ENCODE measurements around the gene GLP2R.
"Not testable (repeated sequence)": the region's sequence is repeated elsewhere in the genome, so short reads cannot be mapped to it uniquely, and the experiment has no call there.

GLP2R gene, protein sequence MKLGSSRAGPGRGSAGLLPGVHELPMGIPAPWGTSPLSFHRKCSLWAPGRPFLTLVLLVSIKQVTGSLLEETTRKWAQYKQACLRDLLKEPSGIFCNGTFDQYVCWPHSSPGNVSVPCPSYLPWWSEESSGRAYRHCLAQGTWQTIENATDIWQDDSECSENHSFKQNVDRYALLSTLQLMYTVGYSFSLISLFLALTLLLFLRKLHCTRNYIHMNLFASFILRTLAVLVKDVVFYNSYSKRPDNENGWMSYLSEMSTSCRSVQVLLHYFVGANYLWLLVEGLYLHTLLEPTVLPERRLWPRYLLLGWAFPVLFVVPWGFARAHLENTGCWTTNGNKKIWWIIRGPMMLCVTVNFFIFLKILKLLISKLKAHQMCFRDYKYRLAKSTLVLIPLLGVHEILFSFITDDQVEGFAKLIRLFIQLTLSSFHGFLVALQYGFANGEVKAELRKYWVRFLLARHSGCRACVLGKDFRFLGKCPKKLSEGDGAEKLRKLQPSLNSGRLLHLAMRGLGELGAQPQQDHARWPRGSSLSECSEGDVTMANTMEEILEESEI

DNA sequence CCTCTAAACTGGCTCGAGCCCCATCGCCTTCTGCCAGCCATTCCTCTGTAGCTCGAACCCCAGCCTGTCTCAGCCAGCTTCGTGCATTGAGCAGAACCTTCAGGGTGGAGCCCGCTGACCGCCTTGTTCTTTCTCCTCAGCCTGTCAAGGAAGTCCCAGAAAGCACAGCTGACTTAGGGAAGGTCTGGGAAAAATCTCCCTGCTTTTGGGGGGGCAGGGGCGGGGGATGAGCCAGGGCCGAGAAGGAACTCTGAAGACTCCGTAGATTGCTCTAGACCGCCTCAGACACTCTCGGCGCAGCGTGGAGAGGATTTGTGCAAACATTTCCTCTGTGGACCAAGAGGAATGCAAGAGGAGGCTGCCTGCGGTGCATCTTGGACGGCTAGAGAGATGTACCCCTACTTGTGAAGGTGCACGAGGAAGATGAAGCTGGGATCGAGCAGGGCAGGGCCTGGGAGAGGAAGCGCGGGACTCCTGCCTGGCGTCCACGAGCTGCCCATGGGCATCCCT is at the start of gene GLP2R:
GLP2R (plus strand) TSS at position 284 of the 510 bp plus-strand sequence; CDS start at position 424, 140 bp downstream.
- DNase-seq = no peak

DNA sequence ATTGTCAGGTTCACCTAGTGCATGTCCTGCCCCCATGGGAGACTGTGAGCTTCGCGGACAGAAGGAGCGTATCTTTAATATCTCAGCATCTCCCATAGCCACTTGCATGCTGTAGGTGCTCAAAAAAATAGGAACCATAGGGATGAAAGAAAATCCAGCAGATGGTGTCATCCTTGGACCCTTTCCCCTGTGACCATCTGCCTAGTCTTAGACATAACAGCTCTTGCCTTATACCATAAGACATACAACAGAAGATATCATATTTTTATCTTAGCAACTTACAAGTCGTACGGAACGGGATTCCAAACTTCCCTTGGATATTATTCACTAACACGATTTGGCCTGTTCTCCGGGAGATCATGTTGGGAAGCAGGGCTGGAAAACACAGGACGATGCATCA is 48.8 kb upstream of the GLP2R start:
- DNase-seq = no peak

DNA sequence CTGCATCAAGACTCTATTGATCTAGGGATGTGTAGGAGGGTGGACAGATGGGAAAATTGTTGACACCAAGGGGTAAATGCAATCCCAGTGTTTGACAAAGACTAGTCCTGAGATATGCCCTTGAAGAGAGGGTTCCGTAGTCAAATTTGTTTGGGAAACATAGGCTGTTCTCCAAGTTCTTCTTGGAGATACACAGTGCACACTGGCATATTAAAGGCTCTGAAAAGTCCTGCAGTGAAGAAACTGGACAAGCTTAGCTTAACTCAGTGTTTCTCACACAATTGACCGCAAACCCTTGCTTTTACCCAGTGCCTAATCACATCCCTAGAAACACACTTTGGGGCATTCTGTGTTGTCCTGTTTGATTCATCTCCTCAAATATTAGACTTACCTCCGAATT is 45.2 kb upstream of the GLP2R start:
- no peak for DNase-seq

DNA sequence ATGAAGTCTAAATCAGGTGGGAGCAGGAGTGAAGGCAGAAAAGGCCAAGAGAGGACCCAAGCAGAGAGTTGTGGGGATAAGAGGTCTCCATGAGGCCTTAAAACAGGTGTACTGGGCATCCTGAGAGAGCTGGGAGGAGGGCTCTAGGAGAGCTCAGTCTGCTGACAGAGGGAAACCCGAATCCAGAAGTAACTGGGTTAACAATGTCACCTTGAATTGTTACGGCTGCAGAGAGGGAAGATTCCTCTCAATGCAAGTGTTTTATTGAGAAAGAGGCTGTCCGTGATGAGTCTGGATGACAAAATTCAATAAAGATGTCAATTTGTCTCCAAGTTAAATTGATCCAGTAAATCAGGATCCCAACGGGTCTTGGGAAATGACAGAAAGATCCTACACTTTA is 42.7 kb upstream of the GLP2R start:
- DNase-seq = no peak

DNA sequence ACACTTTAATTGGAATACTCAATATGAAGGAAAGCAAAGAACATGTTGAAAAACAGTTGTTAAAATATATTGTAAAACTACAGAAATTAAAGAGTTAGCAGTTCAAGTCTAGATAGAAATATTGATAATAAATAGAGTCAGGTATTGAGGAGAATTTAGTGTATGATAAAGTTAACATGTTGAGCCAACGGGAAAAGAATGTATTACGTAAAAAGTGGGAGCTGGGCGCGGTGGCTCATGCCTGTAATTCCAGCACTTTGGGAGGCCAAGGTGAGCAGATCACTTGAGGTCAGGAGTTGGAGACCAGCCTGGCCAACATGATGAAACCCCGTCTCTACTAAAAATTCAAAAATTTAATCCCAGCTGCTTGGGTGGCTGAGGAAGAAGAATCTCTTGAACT is 42.3 kb upstream of the GLP2R start:
- not testable (repeated sequence) for DNase-seq

DNA sequence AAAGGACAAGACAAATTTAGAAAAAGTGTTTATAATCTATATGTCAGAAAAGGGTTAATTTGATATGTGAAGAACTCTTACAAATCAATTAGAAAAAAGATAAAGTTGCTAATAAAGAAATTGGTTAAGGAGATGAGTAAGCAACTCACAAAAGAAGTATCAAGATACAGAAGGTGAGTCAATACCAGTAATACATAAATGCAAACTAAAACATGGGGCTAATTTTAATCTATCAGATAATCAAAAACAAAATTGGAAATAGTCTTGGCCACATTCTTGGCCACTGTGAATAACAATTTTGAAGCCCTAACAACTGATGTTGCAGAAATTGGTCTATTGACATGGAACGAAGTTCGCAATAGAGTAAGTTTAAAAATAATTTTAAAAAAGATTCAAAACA is 41.2 kb upstream of the GLP2R start:
- DNase-seq = no peak

DNA sequence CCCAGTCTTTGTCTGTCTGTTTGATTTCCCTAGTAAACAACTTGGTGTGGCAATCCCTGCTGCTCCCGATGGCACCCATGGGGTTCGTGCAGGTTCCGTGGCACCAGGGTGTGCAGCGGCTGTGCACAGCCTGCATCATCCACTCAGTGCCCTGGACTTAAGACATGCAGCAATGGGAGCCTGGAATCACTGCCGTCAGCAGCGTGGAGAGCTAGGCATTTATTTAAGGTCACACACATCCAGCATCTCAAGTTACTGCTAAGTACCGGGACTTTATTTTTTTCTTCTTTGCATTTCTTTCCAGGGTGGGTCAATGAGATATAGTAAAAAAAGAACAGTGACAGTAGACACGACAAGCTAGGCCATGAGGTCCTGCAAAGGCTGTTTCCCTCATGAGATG is 37.1 kb upstream of the GLP2R start:
- DNase-seq = no peak

DNA sequence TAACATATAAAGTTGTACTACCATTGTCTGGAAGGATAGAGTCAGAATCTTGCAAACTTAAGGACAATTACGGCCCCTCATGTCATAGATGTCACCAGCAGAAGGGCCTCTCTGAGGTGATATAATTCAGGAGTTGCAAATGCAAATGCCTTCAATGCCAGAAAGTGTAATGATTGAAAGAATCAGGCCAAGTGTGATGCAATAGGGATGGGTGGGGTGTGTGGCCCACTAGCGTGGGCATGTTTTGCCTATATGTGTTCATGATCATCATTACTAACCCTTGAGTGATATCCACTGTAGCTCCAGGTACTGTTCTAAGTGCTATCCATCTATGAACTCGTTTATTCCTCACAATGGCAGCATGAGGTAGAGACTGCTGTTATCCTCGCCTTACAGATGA is 35.4 kb upstream of the GLP2R start:
- no peak for DNase-seq

DNA sequence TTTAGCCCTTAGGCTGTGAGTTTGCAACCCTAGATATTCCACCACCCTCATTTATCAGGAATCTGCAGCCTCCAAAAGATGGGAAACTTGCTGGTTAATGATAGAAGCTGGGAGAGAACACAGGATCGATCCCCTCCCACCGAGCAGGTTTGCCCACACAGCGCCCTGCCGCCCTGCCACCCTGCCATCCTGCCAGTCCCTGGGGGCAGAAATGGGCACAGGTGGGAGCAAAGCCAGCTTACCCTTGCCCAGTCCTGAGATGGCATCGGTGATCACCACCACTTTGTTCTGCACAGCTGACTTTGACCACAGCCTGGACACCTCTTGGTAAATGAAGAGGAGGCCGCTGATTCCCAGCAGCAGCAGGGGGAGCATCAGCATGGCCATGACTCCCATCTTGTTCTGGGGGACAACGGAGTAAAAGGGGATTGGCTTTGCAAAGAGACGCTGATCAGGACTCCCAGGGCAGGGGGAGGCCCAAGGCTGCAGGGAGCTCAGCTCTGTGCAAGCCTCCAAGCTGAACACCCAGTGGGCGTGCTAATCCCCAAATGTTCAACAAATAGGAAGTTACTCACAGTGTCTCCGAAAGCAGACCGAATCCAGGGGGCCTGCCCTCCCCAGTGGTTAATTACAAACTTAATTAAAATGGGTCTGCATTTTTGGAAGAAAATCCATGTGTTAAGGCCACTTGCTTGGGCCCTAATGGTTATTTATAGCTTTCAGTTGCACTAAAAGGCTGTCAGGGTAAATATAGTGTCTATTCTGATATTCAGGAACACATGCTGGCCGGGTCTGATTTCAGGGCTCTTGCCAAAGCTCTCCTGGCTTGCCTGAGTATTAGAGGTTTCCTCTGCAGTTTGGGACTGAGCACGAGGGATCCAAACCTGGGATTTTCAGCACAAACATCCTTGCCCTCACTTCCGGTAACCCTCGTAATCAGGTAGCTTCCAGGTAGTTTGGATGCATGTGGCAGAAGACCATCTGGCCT is 34.5 kb upstream of the GLP2R start, which contains the start of gene DHRS7C:
DHRS7C (minus strand) TSS at position 704 of the 988 bp plus-strand sequence; CDS start at position 396, 308 bp downstream.
- peak; percentile 54 for DNase-seq

DNA sequence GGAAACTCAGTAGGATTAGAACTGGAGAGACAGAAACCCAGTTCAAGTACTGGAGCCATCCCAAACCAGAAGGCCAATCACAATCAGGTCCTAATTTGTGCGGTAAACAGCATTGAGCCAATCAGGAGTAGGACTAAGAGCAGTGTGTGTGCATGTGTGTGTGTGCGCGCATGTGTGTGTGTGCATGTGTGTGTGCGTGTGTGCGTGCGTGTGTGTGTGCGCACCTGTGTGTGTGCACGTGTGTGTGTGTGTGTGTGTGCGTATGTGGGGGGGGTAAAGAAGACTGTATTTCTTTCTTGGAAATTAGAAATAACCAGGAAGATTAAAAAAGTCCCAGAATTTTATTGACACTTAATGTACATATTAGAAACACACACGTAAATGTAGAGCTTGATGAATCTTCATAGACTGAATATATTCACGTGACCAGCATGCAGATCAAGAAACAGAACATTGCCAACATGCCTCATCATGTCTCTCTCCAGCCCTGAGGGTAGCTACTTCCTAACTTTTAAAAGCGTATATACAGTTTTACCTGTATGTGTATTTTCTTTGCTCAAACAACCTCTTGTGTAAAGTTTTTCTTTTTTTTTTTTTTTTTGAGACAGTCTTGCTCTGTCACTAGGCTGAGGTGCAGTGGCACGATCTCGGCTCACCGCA is 33.4 kb upstream of the GLP2R start:
- no peak for DNase-seq

DNA sequence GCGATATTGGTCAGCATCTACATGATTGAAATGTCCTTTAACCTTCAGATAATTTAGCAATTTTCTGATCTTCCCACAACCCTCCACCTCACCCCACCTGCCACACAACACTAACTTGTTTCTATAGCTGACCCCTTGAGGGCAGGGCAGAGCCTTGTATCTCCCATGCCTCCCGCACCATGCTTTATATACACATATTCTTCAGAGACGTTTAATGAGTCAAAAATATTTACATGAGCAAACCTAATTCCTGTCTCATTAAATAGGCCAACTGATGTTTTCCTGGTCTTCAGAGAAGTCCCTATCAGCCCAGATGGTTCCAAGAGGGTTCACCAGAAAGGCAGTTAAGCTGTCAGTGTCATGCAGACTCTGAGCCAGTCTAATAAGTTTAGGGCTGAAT is 27.7 kb upstream of the GLP2R start:
- no peak for DNase-seq

DNA sequence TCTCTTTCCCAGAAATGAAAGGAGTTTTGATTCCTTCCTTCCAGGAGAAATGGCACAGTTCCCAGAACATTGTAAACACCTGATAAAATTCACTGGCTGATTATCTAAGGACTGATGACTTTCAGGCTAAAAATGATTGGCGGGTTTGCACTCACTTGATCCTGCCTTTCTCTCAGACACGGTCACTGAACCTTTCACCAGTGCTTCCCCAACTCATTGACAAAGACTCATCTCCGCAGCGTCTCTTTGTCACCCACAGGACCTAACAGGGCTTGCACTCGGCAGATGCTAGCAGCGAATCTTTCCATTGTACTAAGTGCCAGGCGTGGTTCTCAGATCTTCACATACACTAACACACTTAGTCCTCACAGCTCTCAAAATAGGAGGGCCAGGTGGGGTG is 27.0 kb upstream of the GLP2R start:
- DNase-seq = no peak

DNA sequence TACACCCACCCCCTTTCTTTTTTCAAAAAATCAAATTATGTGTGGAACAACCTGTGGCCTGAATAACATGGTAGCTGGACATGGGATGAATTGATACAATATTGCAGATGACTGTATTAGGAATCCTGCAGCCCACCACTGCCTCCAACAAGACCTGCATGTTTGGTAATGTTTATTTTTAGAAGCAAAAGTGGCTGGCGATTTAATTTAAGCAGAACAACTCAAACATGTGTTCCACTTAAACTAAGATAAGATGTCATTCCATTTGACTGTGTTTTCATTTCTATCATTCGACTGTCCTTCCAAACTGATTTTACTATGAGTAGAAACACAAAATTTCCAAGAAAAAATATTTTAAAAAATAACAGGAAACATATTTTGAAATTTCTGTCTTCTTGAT is 24.2 kb upstream of the GLP2R start:
- DNase-seq = no peak

DNA sequence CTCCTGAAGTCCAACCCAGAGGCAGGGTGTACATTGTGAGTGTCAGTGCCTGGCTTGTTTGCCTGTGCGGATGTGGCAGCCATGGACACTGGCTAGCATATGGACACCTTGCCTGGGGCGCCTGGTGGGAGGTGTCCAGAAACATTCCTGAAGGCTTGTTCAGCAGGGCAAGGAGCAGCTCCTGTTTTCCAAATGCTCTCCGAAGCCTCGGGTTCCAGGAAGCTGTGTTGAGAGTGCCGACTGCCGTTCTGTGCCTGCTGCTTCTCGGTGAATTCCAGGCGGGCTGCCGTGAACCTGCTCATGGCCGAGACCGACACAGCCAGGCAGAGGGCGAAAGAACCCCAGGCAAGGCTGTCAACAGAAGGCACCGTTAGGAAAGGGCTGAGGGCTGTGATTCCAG is 23.4 kb upstream of the GLP2R start:
- DNase-seq = no peak

DNA sequence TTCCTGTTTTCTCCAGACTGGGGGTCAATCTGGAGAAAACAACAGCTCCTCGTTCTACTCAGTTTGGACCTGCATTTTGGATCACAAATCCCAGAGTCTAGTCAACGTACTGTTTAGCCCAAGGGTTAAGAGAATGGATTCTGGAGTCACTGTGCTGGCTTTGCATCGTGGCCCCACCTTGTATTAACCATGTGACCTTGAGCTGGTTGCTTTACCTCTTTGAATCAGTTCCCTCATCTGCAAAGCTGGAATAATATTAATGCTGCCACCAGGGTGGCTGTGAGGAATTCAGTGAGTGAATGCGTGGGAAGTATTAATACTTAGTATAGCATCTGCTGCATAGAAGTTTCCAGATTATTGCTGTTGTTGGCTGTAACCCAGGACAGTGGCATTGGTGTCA is 23.0 kb upstream of the GLP2R start:
- DNase-seq = no peak

DNA sequence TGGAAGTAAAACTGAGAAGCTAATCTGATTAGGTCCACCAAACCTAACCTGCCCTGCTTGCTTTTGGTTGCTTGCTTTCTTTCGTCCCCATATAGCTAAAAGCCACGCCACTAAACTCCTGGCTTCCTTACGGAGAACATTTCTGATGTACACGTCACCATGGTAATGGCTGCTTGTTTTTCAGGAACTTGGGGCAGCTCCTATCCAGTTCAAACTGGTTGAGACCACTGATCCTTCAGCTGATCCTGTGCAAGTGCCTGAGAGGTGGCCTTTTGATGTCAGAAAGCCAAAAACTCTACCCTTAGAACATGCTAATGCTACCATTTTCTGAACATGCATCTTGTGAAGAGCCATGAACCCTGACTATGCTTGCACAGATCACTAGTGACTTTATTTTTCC is 20.0 kb upstream of the GLP2R start:
- DNase-seq = no peak

DNA sequence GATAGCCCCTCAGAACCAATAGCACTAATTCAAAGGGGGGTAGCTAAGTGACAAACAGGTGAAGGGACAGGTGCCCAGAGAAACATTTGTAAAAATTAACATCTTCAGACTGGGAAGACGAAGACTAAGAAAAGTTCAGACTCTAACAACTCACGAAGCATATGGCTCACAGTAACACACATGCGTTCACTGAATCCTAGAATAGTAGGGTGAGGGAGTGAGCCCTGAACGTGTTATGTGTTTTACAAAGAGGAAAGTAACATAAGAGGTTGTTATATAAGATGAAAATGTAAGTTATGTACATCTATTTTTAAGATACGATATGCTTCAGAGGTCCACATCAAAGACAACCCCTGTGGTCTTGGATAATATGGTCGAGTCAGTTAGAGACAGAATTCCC is 19.0 kb upstream of the GLP2R start:
- DNase-seq = no peak

DNA sequence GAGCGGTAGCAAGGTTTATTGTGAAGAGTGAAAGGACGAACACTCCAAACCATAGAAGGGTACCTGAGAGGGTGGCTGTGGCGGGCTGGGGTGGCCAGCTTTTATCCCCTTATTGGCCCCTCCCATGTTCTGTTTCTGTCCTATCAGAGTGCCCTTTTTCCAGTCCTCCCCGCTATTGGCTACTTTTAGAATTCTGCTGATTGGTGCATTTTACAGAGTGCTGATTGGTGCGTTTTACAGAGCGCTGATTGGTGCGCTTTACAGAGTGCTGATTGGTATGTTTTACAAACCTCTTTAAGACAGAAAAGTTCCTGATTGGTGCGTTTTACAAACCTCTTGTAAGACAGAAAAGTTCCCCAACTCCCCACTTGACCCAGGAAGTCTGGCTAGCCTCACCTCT is 16.3 kb upstream of the GLP2R start:
- no peak for DNase-seq

DNA sequence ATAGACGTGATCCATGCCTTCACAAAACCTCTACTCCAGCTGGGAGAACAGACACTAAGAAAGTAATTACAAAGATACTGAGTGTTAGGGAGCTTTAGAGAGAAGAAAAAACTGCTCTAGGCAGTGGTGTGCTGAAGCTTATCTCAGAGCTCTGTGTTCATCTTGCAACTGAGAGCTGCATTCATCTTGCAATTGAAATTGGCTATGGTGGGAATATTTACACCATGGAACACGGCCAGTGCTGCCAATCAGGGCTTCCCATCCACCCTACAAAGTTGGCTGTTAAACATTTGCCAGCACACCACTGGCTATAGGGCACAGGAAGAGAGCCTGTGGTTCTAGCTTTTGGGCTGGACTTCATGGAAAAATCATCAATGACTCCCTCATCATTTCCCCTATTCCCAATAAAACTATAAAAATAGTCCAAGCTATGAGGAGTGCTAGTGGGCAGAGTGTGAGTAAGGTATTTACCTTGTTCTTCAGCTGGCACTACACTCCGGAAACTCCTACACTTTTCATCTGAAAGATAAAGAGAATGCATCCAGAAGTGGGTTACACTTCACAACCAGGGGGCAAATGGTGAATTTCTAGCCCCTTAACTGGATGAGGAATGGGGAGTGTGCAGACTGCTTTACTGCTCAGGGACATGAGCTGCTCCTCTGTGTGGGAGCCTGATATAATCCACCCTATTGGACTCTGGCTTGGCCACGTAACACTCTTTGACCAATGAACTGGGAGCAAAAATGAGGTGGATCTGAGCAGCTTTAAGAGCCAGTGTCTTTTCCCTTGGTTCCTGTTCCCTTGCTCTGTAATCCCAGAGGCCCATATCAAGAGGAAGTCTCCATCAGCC is 15.4 kb upstream of the GLP2R start:
- DNase-seq = no peak

DNA sequence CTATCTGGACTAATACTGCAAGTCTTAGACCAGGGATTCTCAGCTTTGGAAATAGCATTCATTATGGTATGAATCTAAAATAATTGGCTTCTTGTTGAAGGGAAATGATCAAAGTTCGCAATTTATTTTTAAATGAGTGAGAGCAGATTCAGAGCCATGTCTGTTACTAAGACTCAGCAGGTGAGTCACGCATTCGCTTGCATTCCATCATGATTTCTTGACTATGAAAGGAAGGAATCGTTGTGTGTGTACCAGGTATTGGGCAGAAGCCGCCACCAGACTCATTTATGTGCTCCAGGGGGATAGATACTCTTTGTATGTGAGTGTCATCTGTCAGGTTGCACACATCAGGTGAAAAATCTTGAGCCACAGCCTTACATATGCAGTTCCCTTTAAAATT is 14.6 kb upstream of the GLP2R start:
- no peak for DNase-seq

DNA sequence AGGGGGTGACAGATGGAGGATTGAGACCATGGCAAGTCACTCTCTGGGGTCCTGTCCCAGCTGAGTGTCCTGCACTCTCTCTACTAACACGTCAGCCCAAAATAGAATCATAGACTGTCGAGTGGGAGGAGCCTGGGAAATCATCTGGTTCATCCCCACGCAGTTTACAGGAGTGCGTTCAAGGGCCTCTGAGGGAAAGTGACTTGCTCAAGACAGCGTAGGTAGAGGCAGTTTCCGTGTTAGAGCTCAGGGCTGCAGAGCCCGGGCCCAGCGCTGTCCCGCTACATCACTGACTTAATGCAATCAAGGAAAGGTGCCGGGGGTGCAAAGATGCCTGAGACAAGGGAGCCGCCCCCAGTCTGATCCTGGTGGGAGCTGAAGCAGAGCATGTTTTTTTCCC is 14.2 kb upstream of the GLP2R start:
- DNase-seq = no peak

DNA sequence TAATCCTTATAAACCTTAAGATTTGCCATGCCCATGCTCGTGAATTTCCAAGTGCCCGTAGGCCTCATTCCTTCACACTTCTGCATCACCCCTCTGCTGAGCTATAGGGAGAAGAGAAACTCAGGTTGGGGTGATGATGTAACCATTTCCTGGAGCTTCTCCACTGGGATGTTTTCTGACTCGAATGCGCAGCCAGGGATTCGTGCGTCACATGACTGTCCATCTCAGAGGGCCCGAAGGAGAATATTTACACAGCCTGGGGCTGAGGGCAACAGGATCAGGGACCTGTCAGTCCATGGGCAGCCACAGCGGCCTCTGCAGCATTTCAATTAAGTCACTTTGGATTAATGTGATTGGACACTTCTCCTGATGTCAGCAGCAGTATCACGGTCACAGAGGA is 12.6 kb upstream of the GLP2R start:
- DNase-seq = no peak

All from NCI-H2171 (cell line).